ENCODE measurements around the gene RGS7. TPM values are rescaled to one million over a fixed set of nuclear protein-coding genes. Genes with fewer than 3 reads are reported as not detected.

The RGS7 gene
- total RNA-seq, 2 experiments from 2014 or later, result not detected

- no peak for DNase-seq (ENCODE audit: low spot score)
- intact Hi-C loops (cut with micrococcal nuclease; ENCODE audit: unreplicated experiment), result no loop called here
- Histone ChIP-seq H2AFZ (ENCODE audit: low read length) (no peak overlapping the region), H3K27ac (ENCODE audit: low read depth, low read length, poor library complexity, severe bottlenecking) (no peak overlapping the region), H3K4me3 (ENCODE audit: low read depth, low read length, poor library complexity, severe bottlenecking) (no peak overlapping the region), H3K4me1 (ENCODE audit: insufficient read depth, low read length, poor library complexity, severe bottlenecking) (no peaks in the 10 kb centered on the region), H3K79me2 (ENCODE audit: insufficient read depth, low read depth, low read length) (no peaks in the 10 kb centered on the region), H3K9me2 (ENCODE audit: insufficient read depth, low read length) (no peaks in the 10 kb centered on the region), H3K4me2 (ENCODE audit: low read length) (no peak overlapping the region), H3K36me3 (ENCODE audit: insufficient read depth, low read length) (no peaks in the 10 kb centered on the region), H4K20me1 (ENCODE audit: insufficient read depth, low read length) (no peaks in the 10 kb centered on the region), H3K9me3 (ENCODE audit: low read length) (no peaks in the 10 kb centered on the region)
- no TSS peak for BruUV-seq (replicated peaks)
- ChIA-PET POLR2A (interaction anchor here (0.7 kb wide), 1 partner anchor 82 kb away, joined by 3 read pairs; no protein-coding TSS in a partner anchor), CTCF (ENCODE audit: unreplicated experiment) (no interaction called here)
- TF ChIP-seq EZH2phosphoT487 (IDR thresholded peaks at IDR 0.05; ENCODE audit: borderline replicate concordance, low read depth, low read length) (no peak), CTCF (conservative IDR thresholded peaks at IDR 0.05; ENCODE audit: low read length) (no peak)
Measured at GRCh38 chr1:241156231-241156965, 200.6 kb downstream of the RGS7 start.

- Histone ChIP-seq H3K4me3 (ENCODE audit: low read depth, low read length, poor library complexity, severe bottlenecking) (no peak overlapping the region), H3K4me1 (ENCODE audit: insufficient read depth, low read length, poor library complexity, severe bottlenecking) (no peaks in the 10 kb centered on the region), H3K9me2 (ENCODE audit: insufficient read depth, low read length) (no peaks in the 10 kb centered on the region), H3K4me2 (ENCODE audit: low read length) (no peak overlapping the region), H3K27ac (ENCODE audit: low read depth, low read length, poor library complexity, severe bottlenecking) (no peak overlapping the region), H3K36me3 (ENCODE audit: insufficient read depth, low read length) (no peaks in the 10 kb centered on the region), H4K20me1 (ENCODE audit: insufficient read depth, low read length) (no peaks in the 10 kb centered on the region), H3K79me2 (ENCODE audit: insufficient read depth, low read depth, low read length) (no peaks in the 10 kb centered on the region), H3K9me3 (ENCODE audit: low read length) (no peaks in the 10 kb centered on the region), H2AFZ (ENCODE audit: low read length) (no peak overlapping the region)
- no TSS peak for BruUV-seq (replicated peaks)
- no peak for DNase-seq (ENCODE audit: low spot score)
- TF ChIP-seq EZH2phosphoT487 (IDR thresholded peaks at IDR 0.05; ENCODE audit: borderline replicate concordance, low read depth, low read length), result no peak
- no peak for TF ChIP-seq CTCF (conservative IDR thresholded peaks at IDR 0.05; ENCODE audit: low read length)
- intact Hi-C loops (cut with micrococcal nuclease; ENCODE audit: unreplicated experiment), result no loop called here
- POLR2A ChIA-PET, result no interaction called here
- CTCF ChIA-PET (ENCODE audit: unreplicated experiment), result no interaction called here
Measured at GRCh38 chr1:241145881-241146280, 211.1 kb downstream of the RGS7 start.

- TF ChIP-seq EZH2phosphoT487 (IDR thresholded peaks at IDR 0.05; ENCODE audit: borderline replicate concordance, low read depth, low read length) (no peak), CTCF (conservative IDR thresholded peaks at IDR 0.05; ENCODE audit: low read length) (no peak)
- H3K9me2 ChIP-seq (ENCODE audit: insufficient read depth, low read length), result no peaks in the 10 kb centered on the region
- no peak overlapping the region for H3K4me3 ChIP-seq (ENCODE audit: low read depth, low read length, poor library complexity, severe bottlenecking)
- intact Hi-C loops (cut with micrococcal nuclease; ENCODE audit: unreplicated experiment), result no loop called here
- ChIA-PET POLR2A (no interaction called here), CTCF (ENCODE audit: unreplicated experiment) (no interaction called here)
- no peaks in the 10 kb centered on the region for H3K9me3 ChIP-seq (ENCODE audit: low read length)
- no peaks in the 10 kb centered on the region for H3K36me3 ChIP-seq (ENCODE audit: insufficient read depth, low read length)
- no TSS peak for BruUV-seq (replicated peaks)
- no peak overlapping the region for H3K27ac ChIP-seq (ENCODE audit: low read depth, low read length, poor library complexity, severe bottlenecking)
- no peaks in the 10 kb centered on the region for H3K4me1 ChIP-seq (ENCODE audit: insufficient read depth, low read length, poor library complexity, severe bottlenecking)
- no peaks in the 10 kb centered on the region for H3K79me2 ChIP-seq (ENCODE audit: insufficient read depth, low read depth, low read length)
- H3K4me2 ChIP-seq (ENCODE audit: low read length), result no peak overlapping the region
- no peak overlapping the region for H2AFZ ChIP-seq (ENCODE audit: low read length)
- no peak for DNase-seq (ENCODE audit: low spot score)
- H4K20me1 ChIP-seq (ENCODE audit: insufficient read depth, low read length), result no peaks in the 10 kb centered on the region
Measured at GRCh38 chr1:241143765-241144442, 213.1 kb downstream of the RGS7 start.
